NCI-H2081 (cell line): ENCODE data around the gene DNER.
"Not testable (repeated sequence)": the region's sequence is repeated elsewhere in the genome, so short reads cannot be mapped to it uniquely, and the experiment has no call there.

Experiments used
- DNase-seq, 2 experiments: peaks; one replicate each; lab custom pipeline; 2025; lab: John Stamatoyannopoulos, UW

DNER gene

DNA sequence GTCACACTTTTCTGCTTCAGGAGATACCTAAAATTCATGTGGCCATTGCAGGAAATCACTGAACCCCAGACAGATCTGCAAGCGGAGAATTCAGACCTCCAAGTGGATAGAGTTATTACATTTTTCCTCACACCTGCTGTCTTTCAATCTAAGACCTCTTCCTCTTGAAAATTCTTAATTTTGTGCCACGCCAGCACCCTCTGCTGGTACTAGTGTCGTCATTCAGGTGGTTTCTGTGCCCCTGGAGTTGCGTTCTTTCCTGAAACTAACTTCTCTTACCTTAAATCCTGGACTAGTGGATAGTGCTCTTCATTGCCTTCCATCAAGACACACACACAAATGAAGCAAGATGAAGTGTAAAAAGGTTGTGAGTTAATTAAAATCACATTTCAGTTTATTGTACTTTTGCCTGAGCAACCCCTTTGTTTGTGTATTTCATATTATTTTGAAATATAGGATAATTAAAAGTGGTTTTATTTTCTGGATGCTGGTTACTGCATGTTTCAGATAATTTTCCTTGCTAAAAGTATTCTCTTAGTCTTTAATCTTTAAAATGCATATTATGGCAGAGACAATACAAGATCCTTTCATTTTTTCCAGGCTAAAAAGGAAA is 1.6 kb upstream of the DNER start:
- DNase-seq, result peak; percentile 56 to 76

DNA sequence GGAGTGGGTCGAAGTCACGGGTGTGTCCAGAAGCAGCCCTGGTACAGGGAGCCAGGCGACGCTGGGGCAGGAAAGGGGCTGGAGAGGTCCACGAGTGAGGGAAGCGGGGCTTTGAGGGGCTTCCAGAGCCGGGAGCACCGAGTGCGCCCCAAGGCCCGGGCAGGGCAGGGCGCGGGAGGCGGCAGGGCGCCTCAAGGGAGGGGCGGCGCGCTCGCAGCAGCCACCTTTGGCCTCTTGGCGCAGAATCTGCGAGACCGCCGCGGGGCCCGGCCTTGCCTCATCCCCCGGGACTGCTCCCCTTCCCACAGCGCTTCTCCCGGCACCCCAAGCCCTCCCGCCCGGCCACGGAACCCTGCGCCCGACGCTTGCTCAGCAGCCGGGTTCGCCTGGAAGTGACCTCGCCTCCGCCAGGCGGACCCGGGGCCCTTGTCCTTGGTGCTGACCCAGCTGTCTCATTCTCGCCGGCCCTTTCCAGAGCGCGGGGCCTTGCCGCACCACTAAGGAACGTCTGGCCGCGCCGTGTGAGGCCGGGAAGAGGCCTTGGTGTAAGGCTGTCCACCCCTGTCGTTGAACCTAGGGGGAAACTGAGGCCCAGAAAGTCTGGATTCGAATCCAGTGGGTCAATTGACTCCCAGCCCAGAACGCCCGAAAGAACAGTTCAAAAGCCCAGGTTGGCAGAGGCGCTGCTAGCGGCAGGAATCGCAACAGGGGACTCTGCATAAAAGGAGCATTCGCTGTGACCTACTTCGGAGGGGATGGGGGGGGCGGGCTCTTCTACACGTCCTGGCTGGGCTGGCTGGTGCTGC is 584 bp upstream of the DNER start:
- DNase-seq, result peak; percentile 34 to 38

DNA sequence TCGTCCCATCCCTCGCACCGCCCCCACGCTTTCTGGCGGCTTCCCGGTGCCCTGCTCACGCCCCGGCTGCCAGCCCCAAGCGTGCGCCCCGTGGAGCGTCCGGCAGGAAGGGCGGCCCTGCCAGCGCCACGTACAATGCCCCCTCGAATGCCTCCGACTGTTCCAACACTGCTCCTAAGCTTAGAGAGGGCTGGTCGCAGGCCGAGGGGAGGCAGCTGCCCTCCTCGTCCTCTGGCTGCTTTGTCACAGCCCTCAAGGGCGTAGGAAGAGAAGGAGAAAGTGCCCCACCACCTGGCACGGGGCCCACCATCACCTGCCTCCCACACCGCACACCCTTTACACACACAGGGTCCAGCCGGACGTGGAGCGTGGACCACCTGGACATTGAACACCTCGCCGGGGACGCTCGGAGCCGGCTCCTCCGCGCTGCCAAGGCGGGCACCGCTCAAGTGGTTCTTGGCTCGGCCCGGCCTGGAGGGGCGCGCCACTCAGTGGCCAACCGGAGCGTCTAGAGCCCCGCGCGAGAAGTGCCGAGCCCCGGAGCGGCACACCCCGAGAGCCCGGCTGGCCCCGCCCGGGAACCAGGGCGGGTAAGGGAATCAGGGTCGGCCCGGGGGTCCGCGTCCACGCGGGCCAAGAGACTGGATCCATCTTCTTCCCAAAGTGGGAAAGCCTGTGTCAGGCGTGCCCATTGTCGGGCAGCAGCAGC is 830 bp downstream of the DNER start:
- DNase-seq, result peak; percentile 61

DNA sequence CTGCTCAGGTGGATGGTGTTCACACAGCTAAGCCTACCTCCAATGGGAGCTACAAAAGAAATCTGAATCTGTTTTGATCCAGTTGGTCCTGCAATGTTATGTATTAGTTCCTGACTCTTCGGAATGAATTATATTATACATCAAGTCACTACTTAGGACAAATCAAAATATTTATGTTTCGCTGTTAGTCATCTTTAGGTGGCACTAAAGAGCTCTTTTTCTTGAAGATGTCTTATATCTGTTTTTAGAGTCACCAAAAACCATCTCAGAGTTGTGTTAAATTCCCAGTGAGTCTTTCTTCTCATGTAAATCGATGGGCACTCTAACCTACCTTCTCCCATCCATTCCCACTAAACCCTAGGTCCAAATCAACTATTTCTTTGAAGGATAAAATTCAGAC is 2.2 kb downstream of the DNER start:
- no peak for DNase-seq

DNA sequence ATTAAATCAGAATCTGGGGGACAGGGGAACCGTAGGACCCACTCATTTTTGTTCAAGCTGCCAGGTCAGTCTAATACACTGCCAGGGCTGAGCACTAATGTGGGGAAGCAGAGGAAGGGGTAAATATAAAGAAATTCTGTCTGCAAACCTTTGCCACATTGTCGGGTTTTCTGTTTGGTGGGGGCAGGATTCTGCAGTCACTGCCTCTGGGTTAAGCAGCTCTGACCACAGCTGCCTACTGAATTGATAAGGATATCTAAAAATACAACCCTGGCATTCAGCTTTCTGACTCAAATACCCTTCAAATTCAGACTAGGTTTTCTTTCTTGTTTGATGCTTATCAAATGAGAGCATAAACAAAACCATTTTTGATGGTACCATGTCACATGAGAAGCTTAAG is 6.0 kb downstream of the DNER start:
- no peak for DNase-seq

DNA sequence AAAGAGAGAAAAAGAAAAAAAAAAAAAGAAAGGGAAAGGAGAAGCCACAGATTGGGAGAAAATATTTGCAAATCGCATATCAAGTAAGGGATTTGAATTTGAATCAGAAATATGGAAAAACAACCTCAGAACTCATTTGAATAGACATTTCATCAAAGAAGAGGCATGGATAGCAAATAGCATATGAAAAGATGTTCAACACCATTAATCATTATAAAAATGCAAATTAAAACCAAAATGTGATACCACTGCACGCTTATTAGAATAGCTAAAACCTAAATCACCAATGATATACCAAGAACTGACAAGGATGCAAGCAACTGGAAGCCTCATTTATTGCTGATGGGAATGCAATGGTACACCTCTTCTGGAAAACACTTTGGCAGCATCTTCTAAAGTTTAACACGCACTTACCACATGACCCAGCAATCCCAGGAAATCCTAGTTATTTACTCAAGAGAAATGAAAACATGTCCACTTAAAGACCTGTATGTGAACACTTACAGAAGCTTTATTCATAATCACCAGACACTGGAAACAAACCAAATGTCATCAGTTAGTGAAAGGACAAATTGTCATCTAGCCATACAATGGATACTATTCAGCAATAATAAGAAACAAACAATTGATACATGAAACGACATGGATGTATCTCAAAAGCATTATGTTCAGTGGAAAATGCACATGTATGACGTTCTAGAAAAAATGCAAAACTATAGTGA is 10.3 kb downstream of the DNER start:
- DNase-seq, result no peak

DNA sequence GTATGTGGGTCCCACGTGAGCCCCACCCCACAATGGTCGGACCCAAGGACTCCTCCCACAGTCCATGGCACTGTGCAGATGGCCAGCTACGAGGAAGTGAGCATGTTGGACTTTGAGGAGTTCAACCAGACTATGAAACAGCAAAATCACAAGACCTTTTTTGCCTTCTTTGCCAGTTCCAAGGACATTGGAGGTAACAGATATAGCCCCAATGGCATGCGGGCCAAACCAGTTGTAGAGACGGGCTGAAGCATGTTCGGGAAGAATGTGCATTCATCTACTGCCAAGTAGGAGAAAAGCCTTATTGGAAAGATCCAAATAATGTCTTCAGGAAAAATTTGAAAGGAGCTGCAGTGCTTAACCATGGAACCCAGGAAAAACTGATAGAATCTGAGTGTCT is 12.6 kb downstream of the DNER start:
- DNase-seq, result no peak

DNA sequence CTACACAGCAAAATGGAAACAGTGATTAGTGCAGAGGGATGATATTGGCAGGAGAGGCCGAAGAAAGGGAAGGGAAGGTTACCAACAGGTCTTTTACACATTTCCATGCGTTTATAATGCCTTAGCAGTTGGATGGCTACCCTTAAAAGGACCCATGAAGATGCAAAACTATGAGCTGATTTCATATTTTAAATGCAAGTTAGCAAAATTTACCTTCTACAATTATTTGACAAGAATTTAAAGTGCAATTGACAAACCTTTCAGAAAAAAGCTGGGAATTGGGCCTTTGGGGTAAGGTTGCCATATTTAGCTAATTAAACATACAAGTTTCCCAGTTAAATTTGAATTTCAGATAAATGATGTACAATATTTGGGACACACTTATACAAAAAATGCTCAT is 13.3 kb downstream of the DNER start:
- DNase-seq, result no peak

DNA sequence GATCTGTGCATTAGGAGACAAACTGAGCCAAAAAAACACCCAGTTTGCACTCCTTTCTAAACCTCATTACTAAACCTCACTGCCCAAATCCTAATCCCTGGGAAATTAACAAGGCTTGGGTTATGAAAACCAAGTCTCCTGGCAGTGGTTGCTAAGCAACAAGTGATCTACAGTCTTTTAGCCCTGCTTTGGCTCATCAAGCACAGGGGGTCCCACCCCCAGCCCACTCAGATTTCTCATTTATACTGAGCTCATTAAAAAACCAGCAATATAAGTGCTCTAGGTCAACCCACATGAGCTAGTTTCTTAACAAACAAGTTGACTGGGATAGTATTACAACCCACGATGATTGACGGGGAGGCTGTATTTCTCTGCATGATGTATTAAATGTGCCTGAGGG is 18.4 kb downstream of the DNER start:
- no peak for DNase-seq

DNA sequence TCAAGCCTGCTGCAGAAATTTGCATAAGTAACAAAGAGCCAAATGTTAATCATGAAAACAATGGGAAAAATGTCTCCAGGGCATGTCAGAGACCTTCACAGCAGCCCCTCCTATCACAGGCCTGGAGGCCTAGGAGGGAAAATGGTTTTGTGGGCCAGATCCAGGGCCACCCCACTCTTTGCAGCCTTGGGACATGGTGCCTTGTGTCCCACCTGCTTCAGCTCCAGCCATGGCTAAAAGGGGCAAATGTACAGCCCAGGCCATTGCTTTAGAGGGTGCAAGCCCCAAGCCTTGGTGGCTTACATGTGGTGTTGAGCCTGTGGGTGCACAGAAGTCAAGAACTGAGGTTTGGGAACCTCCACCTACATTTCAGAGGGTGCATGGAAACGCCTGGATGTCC is 20.5 kb downstream of the DNER start:
- not testable (repeated sequence) for DNase-seq

DNA sequence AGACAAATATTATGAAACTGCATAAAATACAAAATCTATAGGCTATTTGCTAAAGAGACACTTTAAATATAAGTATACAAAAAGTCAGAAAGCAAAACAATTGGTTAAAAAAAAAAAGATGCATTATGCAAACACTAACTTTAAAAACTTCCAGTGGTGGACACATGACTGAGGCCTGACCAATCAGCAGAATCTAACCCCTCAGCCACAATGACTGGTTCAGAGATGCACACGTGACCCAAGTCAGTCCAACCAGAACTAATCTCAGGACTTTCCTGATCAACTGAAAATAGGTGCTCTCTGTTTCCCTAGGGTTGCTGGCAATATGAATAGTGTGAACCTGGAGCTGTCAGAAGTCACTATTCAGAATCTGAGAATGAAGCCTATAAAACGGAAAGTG is 22.7 kb downstream of the DNER start:
- no peak for DNase-seq

DNA sequence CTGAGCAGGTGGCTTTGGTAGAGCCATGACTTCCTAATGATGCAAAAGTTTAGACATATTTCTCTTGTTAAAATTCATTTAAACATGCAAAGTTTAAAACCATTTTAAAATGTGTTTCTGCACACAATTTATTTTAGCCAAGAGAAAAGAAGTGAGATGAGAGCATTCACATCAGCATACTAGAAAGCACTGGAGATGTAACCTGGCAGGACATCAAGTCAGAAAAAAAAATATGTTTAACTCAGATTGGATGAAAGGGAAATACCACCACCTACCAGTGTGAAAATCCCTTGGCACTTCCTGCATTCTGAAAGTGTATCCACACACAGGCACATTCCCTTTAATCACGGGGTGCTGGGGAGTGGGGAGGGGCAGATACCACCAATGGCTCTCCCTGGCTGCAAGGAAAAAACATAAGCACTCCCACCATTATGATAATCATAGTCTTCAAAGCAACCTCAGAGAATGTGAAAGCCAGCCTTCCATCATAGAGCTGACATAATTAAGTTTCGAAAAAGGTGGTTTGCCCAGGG is 25.0 kb downstream of the DNER start:
- DNase-seq, result no peak

DNA sequence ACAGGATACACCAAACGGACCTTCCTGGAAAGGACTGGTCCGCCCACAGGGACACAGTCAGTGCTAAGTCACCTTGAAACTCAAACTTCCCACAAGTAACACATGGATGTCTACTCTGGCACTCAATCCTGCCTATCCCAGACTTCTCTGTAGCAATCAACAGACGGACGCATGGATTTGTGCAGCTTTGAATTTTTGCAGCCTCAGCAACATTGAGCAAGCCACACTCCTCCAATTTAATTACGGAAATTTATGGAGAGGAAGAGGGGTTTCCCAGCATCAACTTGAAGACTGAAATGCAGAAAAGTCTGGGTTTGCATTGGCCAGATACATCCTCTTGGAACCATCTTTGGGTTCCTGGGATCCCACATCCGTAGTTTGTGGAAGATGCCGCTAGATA is 26.2 kb downstream of the DNER start:
- no peak for DNase-seq

DNA sequence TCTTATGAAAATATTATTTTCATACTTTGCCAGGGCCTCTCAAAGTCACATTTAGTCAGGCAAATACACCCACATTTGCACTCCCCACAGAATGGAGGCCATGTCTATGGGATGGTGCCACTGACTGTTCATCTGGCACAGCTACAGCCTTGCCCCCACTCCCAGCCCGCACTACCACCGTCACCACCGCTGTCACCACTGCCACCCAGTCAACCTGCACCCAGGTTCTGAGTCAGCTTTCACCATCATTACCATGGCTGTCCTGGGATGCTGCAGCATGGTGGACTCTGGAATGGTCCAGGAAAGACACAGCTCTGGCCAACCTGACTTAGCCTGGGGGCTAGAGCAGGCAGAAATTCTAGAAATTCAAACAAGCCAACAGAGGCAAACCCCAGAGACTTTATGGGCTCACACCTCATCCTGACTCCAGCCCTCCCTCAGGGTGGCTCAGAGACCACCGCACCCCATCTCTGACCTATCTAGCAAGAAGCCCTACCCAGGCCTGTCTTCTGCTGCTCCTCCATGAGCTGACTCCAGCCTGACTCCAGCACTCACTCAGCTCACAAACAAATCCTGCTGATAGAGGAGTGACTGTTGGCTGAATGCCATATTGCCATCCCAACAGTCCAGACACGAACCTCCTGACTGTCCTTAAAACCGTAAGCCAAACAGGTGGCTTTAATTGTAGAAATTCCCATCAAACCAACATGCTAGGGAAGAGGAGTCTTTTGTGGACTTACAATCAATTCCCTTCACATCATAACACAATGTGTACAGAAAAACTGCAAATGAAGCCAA is 28.0 kb downstream of the DNER start:
- DNase-seq, result peak; percentile 58 to 79

DNA sequence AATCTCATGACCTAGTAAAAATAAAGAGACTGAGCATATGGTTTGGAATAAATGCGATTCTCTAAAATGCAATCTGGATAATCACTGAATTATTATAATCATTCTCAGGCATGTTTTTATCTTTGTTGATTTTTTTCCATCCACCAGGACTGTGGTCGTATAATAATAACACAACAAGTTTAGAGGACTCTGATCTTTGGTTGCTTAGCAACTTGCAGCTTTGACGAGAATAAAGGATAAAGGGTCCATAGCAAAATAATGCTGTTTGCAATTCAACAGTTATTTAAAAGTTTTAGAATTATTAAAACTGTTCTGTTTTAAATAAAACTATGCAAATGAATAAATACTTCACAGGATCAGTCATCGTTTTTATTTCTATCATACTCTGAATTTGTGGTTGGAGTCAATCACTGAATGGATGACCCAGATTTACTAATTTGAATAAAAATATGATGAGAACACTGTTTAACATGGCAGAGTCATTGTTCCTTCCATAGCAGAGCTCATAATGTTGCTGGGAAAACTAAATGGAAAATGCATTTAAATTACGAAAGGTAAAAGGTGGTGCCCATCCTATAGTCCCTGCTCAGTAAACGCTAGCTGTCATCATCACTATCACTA is 29.3 kb downstream of the DNER start:
- no peak for DNase-seq

DNA sequence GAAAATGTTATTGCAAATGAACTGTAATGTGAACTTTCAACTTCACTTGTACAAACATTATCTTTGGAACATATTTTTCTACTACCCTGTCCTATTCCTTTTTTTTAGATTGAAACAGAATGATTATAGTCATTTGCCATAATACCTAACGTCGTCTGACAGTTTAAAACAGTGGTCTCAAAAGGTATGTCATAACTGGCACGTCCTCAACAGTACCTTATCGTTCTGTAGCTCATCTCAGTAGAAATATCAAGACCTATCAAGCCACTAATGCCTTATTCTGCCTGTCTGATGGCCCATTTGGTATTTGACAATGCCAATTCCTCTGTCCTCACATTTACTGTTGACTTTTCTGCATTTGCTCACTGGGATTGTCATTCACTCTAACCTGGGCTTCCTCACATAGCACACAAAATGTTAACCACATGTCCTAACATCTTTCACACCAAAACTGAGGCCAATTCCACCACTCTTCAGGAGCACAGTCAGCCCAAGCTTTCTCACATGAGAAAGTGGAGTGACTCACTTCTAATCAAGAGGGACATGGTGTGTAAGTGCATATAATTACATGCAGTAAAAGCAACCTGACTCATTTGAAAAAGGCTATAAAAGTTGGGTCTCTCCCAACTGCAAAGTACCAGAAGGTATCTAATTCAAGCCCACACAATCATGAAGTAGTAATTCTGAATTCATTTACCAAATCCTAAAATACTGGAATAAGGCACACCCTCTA is 34.8 kb downstream of the DNER start:
- no peak for DNase-seq

DNA sequence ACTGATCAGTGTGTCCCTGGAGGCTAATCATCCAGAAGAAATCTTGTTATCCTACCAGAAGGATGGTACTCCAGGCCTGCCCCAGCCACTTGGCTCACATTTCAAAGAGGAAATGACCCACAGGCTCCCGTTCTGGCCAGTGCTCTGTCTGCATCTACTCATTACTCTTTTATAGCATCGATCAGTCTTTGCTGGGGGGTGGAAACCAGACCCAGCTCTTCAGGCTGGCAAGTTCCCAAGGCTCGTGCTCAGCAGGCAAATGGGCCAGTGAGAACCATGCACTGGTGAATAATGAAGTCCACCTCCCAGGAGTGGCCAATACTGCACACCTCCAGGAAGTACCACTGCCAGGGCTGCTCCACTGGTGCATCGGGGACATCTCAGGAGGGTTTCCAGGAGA is 38.8 kb downstream of the DNER start:
- no peak for DNase-seq

DNA sequence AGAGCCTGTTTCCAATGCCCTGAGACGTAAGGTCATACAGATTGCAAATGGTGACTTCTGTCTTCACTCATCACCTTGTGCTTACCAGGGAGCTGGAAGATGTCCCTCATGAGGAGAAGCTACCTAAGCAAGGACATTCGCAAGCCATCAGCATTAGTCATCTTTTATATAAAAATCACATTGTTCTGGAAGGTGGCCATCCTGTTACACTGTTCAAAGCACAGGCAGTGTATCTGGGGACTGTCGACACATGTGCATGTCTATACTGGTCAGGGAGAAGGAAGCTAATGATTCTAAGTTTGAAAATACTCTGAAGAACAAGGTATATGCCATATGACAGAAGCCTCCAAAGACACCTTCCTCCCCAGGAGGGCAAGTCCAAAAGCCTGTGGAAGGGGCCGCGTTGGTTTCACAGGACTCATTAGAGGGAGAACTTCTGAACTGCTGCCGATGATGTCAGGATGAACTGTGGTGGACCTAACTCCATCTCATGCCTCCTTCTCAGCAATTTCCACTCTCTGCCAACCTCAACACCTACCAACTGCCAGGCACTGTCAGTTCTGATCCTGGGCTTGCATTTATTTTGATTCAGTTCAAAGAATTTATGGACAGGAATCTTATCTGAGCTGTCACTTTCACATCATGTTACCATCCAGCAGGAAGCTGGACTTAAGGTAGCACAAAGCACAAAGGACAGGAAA is 39.4 kb downstream of the DNER start:
- DNase-seq, result no peak

DNA sequence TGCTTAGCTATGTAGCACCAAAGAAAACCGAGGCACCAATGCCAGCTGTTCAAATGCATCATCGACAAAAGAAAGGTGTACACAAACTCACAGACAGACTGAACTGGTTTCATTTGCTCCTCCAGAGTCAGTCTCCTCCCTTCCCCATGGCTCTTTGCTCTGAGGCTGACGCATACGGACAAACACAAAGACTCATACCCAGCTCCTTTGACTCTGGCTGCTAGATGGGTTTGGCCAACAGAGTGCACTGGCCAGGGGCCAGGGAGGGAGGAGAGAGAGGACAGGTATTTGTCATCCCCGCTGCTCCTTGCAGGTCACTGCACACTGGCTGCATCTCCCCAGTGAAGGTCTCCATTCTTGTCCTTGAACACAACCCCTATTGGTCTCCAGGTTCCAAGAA is 40.7 kb downstream of the DNER start:
- peak in 1 of 2 experiments; percentile 5 for DNase-seq

DNA sequence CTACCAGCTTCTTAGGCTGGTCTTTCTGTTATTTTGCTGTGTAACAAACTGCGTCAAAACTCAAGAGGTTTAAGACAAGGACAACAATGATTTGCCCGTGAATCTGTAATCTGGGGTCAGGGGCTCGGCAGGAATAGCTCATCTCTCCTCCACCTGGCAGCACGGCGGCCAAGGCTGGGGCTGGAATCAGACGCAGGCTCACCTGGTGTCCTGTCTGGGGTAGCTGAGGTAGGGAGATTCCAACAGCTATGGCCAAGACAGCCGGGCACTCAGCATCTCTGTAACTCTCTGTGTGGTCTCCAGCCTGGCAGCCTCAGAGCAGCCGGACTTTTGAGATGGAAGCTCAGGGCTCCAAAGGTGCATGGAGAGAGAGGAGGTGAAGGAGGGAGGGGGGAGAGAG is 42.3 kb downstream of the DNER start:
- DNase-seq, result no peak
